Pancreas (tissue), 8 donors: Measurements from ENCODE around the gene GUK1. TPM values are rescaled to one million over a fixed set of nuclear protein-coding genes. Genes with fewer than 3 reads are reported as not detected.

Experiments
- microRNA-seq, 2 donors: library from miRNA; unstranded; fragments of <30 nt; microRNA quantifications; one replicate each; pipeline versions ENCODE4 to v1.1.0, GENCODE V29; 2019 to 2020
- polyA plus RNA-seq, 2 donors: library from polyadenylated mRNA; stranded (reverse); fragments of 200-250 nt; gene quantifications; one replicate each; pipeline ENCODE4 v1.2.3, GENCODE V29; 2013
- total RNA-seq, 6 donors: library from RNA; stranded (reverse); fragmentation: NEBNext Ultra II Directional in 4 of 6; extraction: Animal tissue kit (Norgen Biotek cat#: 25700) in 4 of 6; gene quantifications; one replicate each; pipeline versions ENCODE4 v1.2.1 to v1.2.4, GENCODE V29; 2021 to 2023
- donor health status: healthy with polysubstance abuse.
- donor health status: DM: no; HTN: no; CAD: no; lungs with moderate emphysema.
- donor health status: DM: no; HTN: no; CAD: no.
- donor health status: Bipolar disorder and iron deficiency.
- donor health status: DM: yes; HTN: yes; CAD: no.
- donor health status: DM: no; HTN: no; CAD: no.
- donor health status: DM: no; HTN: no; CAD: no.
- donor health status: DM: yes; HTN: yes; CAD: no.

Gene GUK1
- total and polyA plus RNA-seq, 8 donors = 71.5 to 317 (median 101) TPM

Small RNA genes within 50 kb of the gene (microRNA-seq; reads per million reads assigned to microRNA genes)
- 0.29 to 1.5 reads per million in 2 donors for gene MIR3620

Other genes with a start within 250 kb of the GUK1 start
- gene WNT9A, start 192.3 kb upstream of the GUK1 start, total RNA-seq = 1 to 10 TPM in 5 of 6 donors, under 1 TPM in 1; 0.72 to 2.9 (median 2.1) TPM
- gene WNT9A, start 192.3 kb upstream of the GUK1 start, polyA plus RNA-seq = 1 to 10 TPM in 1 of 2 donors, under 1 TPM in 1; 0.80 to 1.4 TPM
- gene WNT3A, start 133.3 kb upstream of the GUK1 start, total RNA-seq = not detected
- gene WNT3A, start 133.3 kb upstream of the GUK1 start, polyA plus RNA-seq = under 1 TPM in 1 of 2 donors, not detected in 1; 0.08 TPM
- gene ARF1, start 57.6 kb upstream of the GUK1 start, total RNA-seq = 100 to 1,000 TPM; 160 to 251 (median 205) TPM
- 100 to 1,000 TPM; 167 to 234 TPM for gene ARF1, start 57.6 kb upstream of the GUK1 start, polyA plus RNA-seq
- gene C1orf35, start 37.0 kb upstream of the GUK1 start, total RNA-seq = 1 to 10 TPM; 6.3 to 9.3 (median 7.8) TPM
- gene C1orf35, start 37.0 kb upstream of the GUK1 start, polyA plus RNA-seq = 10 to 100 TPM; 18.9 to 33.2 TPM
- 10 to 100 TPM; 18.1 to 24.7 (median 23.9) TPM for gene MRPL55, start 31.0 kb upstream of the GUK1 start, total RNA-seq
- 100 to 1,000 TPM; 103 to 113 TPM for gene MRPL55, start 31.0 kb upstream of the GUK1 start, polyA plus RNA-seq
- gene GJC2, start 9.7 kb downstream of the GUK1 start, total RNA-seq = under 1 TPM; 0.08 to 0.69 (median 0.34) TPM
- gene GJC2, start 9.7 kb downstream of the GUK1 start, polyA plus RNA-seq = under 1 TPM; 0.59 to 0.80 TPM
- 10 to 100 TPM in 1 of 6 donors, 1 to 10 TPM in 5; 6.1 to 14.4 (median 8.0) TPM for gene IBA57, start 25.5 kb downstream of the GUK1 start, total RNA-seq
- 1 to 10 TPM; 2.4 to 2.7 TPM for gene IBA57, start 25.5 kb downstream of the GUK1 start, polyA plus RNA-seq
- 10 to 100 TPM in 4 of 6 donors, 1 to 10 TPM in 2; 7.9 to 16.5 (median 10.7) TPM for gene OBSCN, start 67.8 kb downstream of the GUK1 start, total RNA-seq
- gene OBSCN, start 67.8 kb downstream of the GUK1 start, polyA plus RNA-seq = 10 to 100 TPM; 50.7 to 61.4 TPM